ENCODE measurements around the gene EPHA2.
A peak's percentile ranks its signal among the peaks of the same experiment; 100 is the strongest.

- TF ChIP-seq RAD21 (conservative IDR thresholded peaks at IDR 0.05 in 1 of 2, IDR thresholded peaks at IDR 0.05 in 1 of 2) (peak in 1 of 2 experiments; percentile 19; a peak in 1 of 5 replicates), BHLHE40 (IDR thresholded peaks at IDR 0.05; ENCODE audit: low read depth, low read length) (no peak), CTCF (IDR thresholded peaks at IDR 0.05) (no peak), BCL3 (IDR thresholded peaks at IDR 0.05) (no peak), POLR2A (IDR thresholded peaks at IDR 0.05; ENCODE audit: low read length) (peak; percentile 26; the same call in 1 of the 2 replicates), RFX5 (IDR thresholded peaks at IDR 0.05) (no peak)
These were observed 26.2 kb upstream of the EPHA2 start for GRCh38 chr1:16181887-16182719.

All from A549 (cell line).